Bronchial epithelial cell (primary cell): ENCODE measurements around the gene ANO6. TPM values are rescaled to one million over a fixed set of nuclear protein-coding genes. Genes with fewer than 3 reads are reported as not detected.

Experiments
- DNase-seq: peaks from one replicate; pipeline ENCODE4 v3.0.0-alpha.2; 2010; ENCODE audit warnings: low read depth
- FAIRE-seq: peaks from 2 replicates; lab custom pipeline; 2011; peaks lifted over from hg19 to GRCh38; lab: Jason Lieb, UNC
- H3K27me3 ChIP-seq: 2 replicates; pipeline ENCODE4 v1.5.1; 2011; ENCODE audit warnings: low read length; ENCODE audit not compliant: control insufficient read depth, insufficient read depth
- H3K36me3 ChIP-seq: 2 replicates; pipeline ENCODE4 v1.5.1; 2011; ENCODE audit warnings: low read length; ENCODE audit not compliant: control insufficient read depth, insufficient read depth
- H3K4me3 ChIP-seq: 2 replicates; pipeline ENCODE4 v1.5.1; 2011; ENCODE audit warnings: mild to moderate bottlenecking, low read depth, low read length, control low read depth
- CTCF ChIP-seq: IDR thresholded peaks from 2 replicates; pipeline ENCODE4 v1.5.1; 2011; ENCODE audit warnings: mild to moderate bottlenecking, moderate library complexity, low read length, control low read depth, inconsistent platforms; ENCODE audit not compliant: insufficient read depth, severe bottlenecking
- total RNA-seq: library from RNA; depleted of rRNA; stranded (reverse); fragments of >200 nt; gene quantifications from 2 replicates; pipeline ENCODE4 v1.2.1, GENCODE V29; 2014

Gene ANO6
- total RNA-seq, 1 donor from 2014 or later = 23.2 TPM

- Histone ChIP-seq H3K4me3 (no peak overlapping the region), H3K36me3 (no peaks in the 10 kb centered on the region), H3K27me3 (no peaks in the 10 kb centered on the region)
- no peak for TF ChIP-seq CTCF
- DNase-seq = no peak
- no peak for FAIRE-seq
Observed at GRCh38 chr12:45205165-45205825, 10.6 kb upstream of the ANO6 start.

GRCh38 chr12:45208604-45209487 is 7.0 kb upstream of the ANO6 start:
- FAIRE-seq = peak; percentile 23
- TF ChIP-seq CTCF = no peak

GRCh38 chr12:45209784-45210183 is 6.1 kb upstream of the ANO6 start:
- no peak for FAIRE-seq
- Histone ChIP-seq H3K36me3 (no peaks in the 10 kb centered on the region), H3K4me3 (no peak overlapping the region), H3K27me3 (no peaks in the 10 kb centered on the region)
- no peak for DNase-seq
- no peak for TF ChIP-seq CTCF

More at GRCh38 chr12:45208604-45209487, 7.0 kb upstream of the ANO6 start:
- H3K4me3 ChIP-seq = no peak overlapping the region
- DNase-seq = peak; percentile 48
- H3K27me3 ChIP-seq = no peaks in the 10 kb centered on the region
- H3K36me3 ChIP-seq = no peaks in the 10 kb centered on the region

- TF ChIP-seq CTCF = no peak
- no peak for FAIRE-seq
- no peak for DNase-seq
- H3K36me3 ChIP-seq = no peaks in the 10 kb centered on the region
- H3K27me3 ChIP-seq = no peaks in the 10 kb centered on the region
- H3K4me3 ChIP-seq = no peak overlapping the region
Observed at GRCh38 chr12:45212064-45212463, 3.8 kb upstream of the ANO6 start.

GRCh38 chr12:45213107-45213506 is 2.8 kb upstream of the ANO6 start:
- Histone ChIP-seq H3K4me3 (no peak overlapping the region), H3K36me3 (no peaks in the 10 kb centered on the region), H3K27me3 (no peaks in the 10 kb centered on the region)
- no peak for FAIRE-seq
- DNase-seq = no peak
- TF ChIP-seq CTCF = no peak
